Muscle of leg (tissue), 11 donors: Measurements from ENCODE around the gene KCNA10. TPM values are rescaled to one million over a fixed set of nuclear protein-coding genes. Genes with fewer than 3 reads are reported as not detected.

Source experiments
- DNase-seq: peaks from one replicate; pipeline ENCODE4 v3.0.0; 2013
- H3K27ac ChIP-seq: one replicate; pipeline ENCODE4 v1.5.1; 2013; ENCODE audit warnings: mild to moderate bottlenecking, low read length, control low read depth
- H3K27me3 ChIP-seq: one replicate; pipeline ENCODE4 v1.6.1; 2013; ENCODE audit warnings: low read length; ENCODE audit not compliant: control insufficient read depth, insufficient read depth
- H3K36me3 ChIP-seq: one replicate; pipeline ENCODE4 v1.6.1; 2013; ENCODE audit warnings: low read length; ENCODE audit not compliant: control insufficient read depth, insufficient read depth
- H3K4me1 ChIP-seq: one replicate; pipeline ENCODE4 v1.6.1; 2013; ENCODE audit warnings: low read length; ENCODE audit not compliant: control insufficient read depth, insufficient read depth
- H3K4me3 ChIP-seq: one replicate; pipeline ENCODE4 v1.5.1; 2013; ENCODE audit warnings: low read length, control low read depth
- H3K9me3 ChIP-seq: replicated peaks from 2 replicates; pipeline ENCODE4 v1.6.1; 2013; ENCODE audit warnings: low read depth, low read length; ENCODE audit not compliant: control insufficient read depth
- WGBS: methylation state at CpG from one replicate; pipeline ENCODE4 v1.1.5; 2013; ENCODE audit warnings: missing lambda C conversion rate; ENCODE audit not compliant: insufficient coverage; 5-methylcytosine and 5-hydroxymethylcytosine counted together
- polyA plus RNA-seq, 8 donors: library from polyadenylated mRNA; unstranded; fragments of 120-200 nt; gene quantifications; one replicate each; pipeline versions ENCODE4 v1.2.1 to v1.2.3, GENCODE V29; 2013; ENCODE audit warnings: inconsistent platforms in 1 of 8, low replicate concordance in 1 of 8; ENCODE audit not compliant: insufficient read length in 8 of 8, insufficient read depth in 1 of 8
- total RNA-seq: library from RNA; stranded (reverse); fragments of 120-200 nt; gene quantifications from one replicate; pipeline ENCODE4 v1.2.4, GENCODE V29; 2013

The KCNA10 gene
- total and polyA plus RNA-seq, 9 donors: 0.09 to 0.75 (median 0.56) TPM

GRCh38 chr1:110554871-110555801, 36.2 kb upstream of the KCNA10 start:
- DNase-seq: peak; percentile 41
- Histone ChIP-seq H3K4me1 (peaks cover 17% of the 10 kb centered on the region), H3K9me3 (no peaks in the 10 kb centered on the region), H3K4me3 (no peak overlapping the region), H3K27ac (no peak overlapping the region), H3K27me3 (peaks cover 57% of the 10 kb centered on the region), H3K36me3 (no peaks in the 10 kb centered on the region)
- WGBS: 2% methylated on average over 48 of the region's 53 CpGs

- no peak for DNase-seq
- Histone ChIP-seq H3K9me3 (no peaks in the 10 kb centered on the region), H3K27ac (no peak overlapping the region), H3K4me3 (no peak overlapping the region), H3K27me3 (peaks cover 43% of the 10 kb centered on the region), H3K4me1 (peaks cover 14% of the 10 kb centered on the region), H3K36me3 (no peaks in the 10 kb centered on the region)
- WGBS: no CpG with 5 or more reads among the region's 1 CpG
Measured at GRCh38 chr1:110551278-110551809, 32.4 kb upstream of the KCNA10 start.

GRCh38 chr1:110549831-110550230, 30.9 kb upstream of the KCNA10 start:
- H3K27me3 ChIP-seq: peaks cover 30% of the 10 kb centered on the region

GRCh38 chr1:110548381-110548780, 29.4 kb upstream of the KCNA10 start:
- no peak overlapping the region for H3K4me3 ChIP-seq
- DNase-seq: no peak
- peaks cover 25% of the 10 kb centered on the region for H3K27me3 ChIP-seq
- no peaks in the 10 kb centered on the region for H3K36me3 ChIP-seq
- WGBS: 47% methylated on average over 3 of the region's 4 CpGs
- H3K4me1 ChIP-seq: no peaks in the 10 kb centered on the region
- no peak overlapping the region for H3K27ac ChIP-seq
- no peaks in the 10 kb centered on the region for H3K9me3 ChIP-seq

More at GRCh38 chr1:110549831-110550230, 30.9 kb upstream of the KCNA10 start:
- no CpG with 5 or more reads among the region's 2 CpGs for WGBS
- H3K27ac ChIP-seq: no peak overlapping the region
- H3K4me3 ChIP-seq: no peak overlapping the region
- no peaks in the 10 kb centered on the region for H3K36me3 ChIP-seq
- DNase-seq: no peak
- H3K4me1 ChIP-seq: peaks cover 1% of the 10 kb centered on the region
- no peaks in the 10 kb centered on the region for H3K9me3 ChIP-seq

GRCh38 chr1:110547017-110547416, 28.0 kb upstream of the KCNA10 start:
- Histone ChIP-seq H3K27ac (no peak overlapping the region), H3K36me3 (no peaks in the 10 kb centered on the region), H3K9me3 (no peaks in the 10 kb centered on the region), H3K4me3 (no peak overlapping the region), H3K27me3 (peaks cover 16% of the 10 kb centered on the region), H3K4me1 (no peaks in the 10 kb centered on the region)
- 38% methylated on average over 1 of the region's 2 CpGs for WGBS
- DNase-seq: no peak

- Histone ChIP-seq H3K4me1 (no peaks in the 10 kb centered on the region), H3K27me3 (peaks cover 6% of the 10 kb centered on the region), H3K27ac (no peak overlapping the region), H3K9me3 (no peaks in the 10 kb centered on the region), H3K36me3 (no peaks in the 10 kb centered on the region), H3K4me3 (no peak overlapping the region)
- no peak for DNase-seq
- 33% methylated on average over 1 of the region's 2 CpGs for WGBS
Measured at GRCh38 chr1:110545492-110545891, 26.5 kb upstream of the KCNA10 start.

GRCh38 chr1:110544753-110545152, 25.8 kb upstream of the KCNA10 start:
- peaks cover 3% of the 10 kb centered on the region for H3K27me3 ChIP-seq
- WGBS: no CpG with 5 or more reads among the region's 3 CpGs
- DNase-seq: no peak
- H3K9me3 ChIP-seq: no peaks in the 10 kb centered on the region
- no peaks in the 10 kb centered on the region for H3K4me1 ChIP-seq
- no peaks in the 10 kb centered on the region for H3K36me3 ChIP-seq
- no peak overlapping the region for H3K4me3 ChIP-seq
- H3K27ac ChIP-seq: no peak overlapping the region

- no CpG with 5 or more reads among the region's 4 CpGs for WGBS
- H3K27me3 ChIP-seq: peaks cover 2% of the 10 kb centered on the region
- no peaks in the 10 kb centered on the region for H3K9me3 ChIP-seq
- H3K36me3 ChIP-seq: no peaks in the 10 kb centered on the region
- DNase-seq: peak; percentile 73
- H3K4me1 ChIP-seq: no peaks in the 10 kb centered on the region
- H3K4me3 ChIP-seq: no peak overlapping the region
- no peak overlapping the region for H3K27ac ChIP-seq
Measured at GRCh38 chr1:110542725-110543124, 23.8 kb upstream of the KCNA10 start.

GRCh38 chr1:110541906-110542395, 23.0 kb upstream of the KCNA10 start:
- Histone ChIP-seq H3K36me3 (no peaks in the 10 kb centered on the region), H3K4me3 (no peak overlapping the region), H3K27me3 (peaks cover under 1% of the 10 kb centered on the region), H3K9me3 (no peaks in the 10 kb centered on the region), H3K4me1 (no peaks in the 10 kb centered on the region), H3K27ac (no peak overlapping the region)
- WGBS: no CpG with 5 or more reads among the region's 1 CpG
- DNase-seq: no peak

- Histone ChIP-seq H3K4me1 (no peaks in the 10 kb centered on the region), H3K9me3 (no peaks in the 10 kb centered on the region), H3K27ac (no peak overlapping the region), H3K36me3 (no peaks in the 10 kb centered on the region), H3K27me3 (no peaks in the 10 kb centered on the region), H3K4me3 (no peak overlapping the region)
- DNase-seq: no peak
- WGBS: no CpG with 5 or more reads among the region's 7 CpGs
Measured at GRCh38 chr1:110540891-110541685, 22.1 kb upstream of the KCNA10 start.
